Renal cortical epithelial cell (primary cell): ENCODE measurements around the gene RSPH1. TPM values are rescaled to one million over a fixed set of nuclear protein-coding genes. Genes with fewer than 3 reads are reported as not detected.

Experiments used
- DNase-seq: peaks from one replicate; pipeline ENCODE4 v3.0.0-alpha.2; 2011; ENCODE audit warnings: low read depth
- total RNA-seq: library from RNA; depleted of rRNA; stranded (reverse); fragments of >200 nt; gene quantifications from 2 replicates; pipeline ENCODE4 v1.2.3, GENCODE V29; 2014

The RSPH1 gene
- 1.0 and 3.6 TPM in 2 replicates for total RNA-seq

DNA sequence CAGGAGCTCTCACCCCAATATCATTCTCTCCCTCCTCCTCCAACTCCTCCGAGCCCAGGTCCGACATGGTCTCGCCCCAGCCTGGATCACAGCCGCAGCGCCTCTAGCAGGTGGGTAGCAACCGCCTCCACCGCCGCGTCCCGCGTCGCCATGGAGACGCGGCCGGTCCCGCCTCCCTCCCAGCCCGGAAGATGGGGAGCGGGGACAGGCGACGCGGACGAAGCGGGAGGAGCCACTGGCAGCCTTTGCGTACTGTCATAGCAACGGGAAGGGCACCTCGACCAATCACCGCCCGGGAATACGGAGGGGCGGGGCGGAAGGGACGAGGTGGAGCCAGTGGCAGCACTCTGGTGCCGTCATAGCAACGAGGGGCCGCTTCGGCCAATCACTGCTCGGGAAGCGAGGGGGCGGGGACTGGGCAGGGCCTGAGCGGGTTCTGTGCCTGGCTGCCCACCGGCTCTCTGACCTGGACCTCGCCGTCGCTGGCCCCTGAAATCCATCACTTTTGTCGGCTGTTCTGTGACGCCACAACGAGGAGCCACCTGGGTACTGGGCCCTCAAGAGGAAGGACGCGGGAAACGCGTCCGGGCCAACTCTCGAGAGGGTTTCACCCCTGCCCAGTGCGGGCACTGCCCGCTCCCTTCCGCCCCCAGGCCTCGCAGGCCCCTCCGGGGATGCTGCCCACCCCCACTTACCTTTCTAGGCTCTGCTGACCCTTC lies at the start of gene RSPH1:
Gene RSPH1, minus strand, starts transcription at position 105 of the 719 bp plus-strand sequence. Its CDS starts 38 bp downstream, at position 67.
- peak; percentile 94 for DNase-seq

- DNase-seq, result no peak
These were observed 49.7 kb upstream of the RSPH1 start for GRCh38 chr21:42545745-42546144.

DNA sequence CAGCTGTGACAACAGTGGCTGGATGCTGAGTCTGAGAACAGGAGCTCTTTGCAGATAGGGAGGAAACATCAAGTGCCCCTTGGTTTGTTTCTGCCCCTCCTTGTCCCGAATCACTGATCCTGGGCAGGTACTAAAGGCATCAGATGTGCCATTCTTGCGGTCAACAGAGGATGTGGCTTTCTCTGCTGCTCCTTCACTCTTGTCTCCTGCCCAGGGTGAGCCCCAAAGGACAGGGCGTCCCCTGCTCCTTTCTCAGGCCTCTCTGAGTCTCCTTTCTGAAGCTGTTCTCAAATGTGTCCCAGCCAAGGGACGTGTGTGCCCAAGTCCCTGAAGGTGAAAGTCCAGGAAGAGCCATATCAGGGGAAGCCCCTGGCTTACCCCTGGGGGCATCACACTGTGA lies 49.3 kb upstream of the RSPH1 start:
- DNase-seq, result no peak

DNA sequence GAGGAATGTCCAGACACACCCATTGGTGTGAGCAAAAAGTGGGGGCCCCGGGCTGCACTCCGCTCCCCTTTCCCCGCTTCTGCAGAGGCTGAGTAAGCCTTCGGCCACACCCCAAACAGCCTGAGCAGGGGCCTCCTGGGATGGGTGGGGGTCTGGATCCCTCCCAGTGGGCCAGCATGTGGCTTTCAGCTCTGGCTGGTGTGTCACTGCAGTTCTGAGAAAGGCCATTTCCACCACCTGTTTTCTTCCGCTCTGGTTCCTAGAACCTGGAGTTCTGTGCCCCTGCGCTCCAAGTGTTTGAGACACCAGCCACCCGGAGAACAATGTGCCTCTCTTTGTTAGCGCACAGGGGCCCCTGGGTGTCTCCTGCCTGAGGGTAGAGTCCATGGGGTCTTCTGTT lies 48.5 kb upstream of the RSPH1 start:
- no peak for DNase-seq

DNA sequence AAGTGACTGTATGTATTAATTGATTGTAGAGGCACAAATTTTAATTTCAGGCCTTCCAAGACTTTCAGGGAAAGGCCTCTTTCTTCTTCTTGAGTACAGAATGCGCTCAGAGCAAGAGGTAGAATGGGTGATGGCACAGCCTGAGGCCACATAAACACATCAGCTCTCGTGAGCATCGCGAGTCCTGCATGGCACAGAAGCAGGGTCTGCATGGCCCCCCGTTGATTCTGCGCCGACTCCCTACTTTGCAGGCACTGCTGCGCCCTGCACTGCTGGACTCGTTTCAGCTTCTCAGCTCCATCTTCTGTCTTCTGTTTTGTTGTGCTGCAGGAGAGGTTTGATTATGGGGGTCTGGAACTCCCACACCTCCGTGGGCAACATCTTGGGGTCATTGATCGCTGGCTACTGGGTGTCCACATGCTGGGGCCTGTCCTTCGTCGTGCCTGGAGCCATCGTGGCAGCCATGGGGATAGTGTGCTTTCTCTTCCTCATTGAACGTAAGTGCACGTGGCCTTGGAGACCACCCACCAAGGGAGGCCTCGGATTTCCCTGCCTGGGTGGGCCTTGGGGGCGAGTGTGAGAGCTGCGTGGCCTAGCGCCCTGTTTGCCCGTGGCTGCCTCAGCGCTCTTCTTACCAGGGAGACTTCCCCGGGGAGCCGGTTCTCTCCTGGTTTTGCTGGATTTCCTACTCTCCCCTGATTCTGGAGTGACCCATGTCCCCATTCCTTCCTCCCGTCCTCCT lies 47.3 kb upstream of the RSPH1 start:
- no peak for DNase-seq

DNA sequence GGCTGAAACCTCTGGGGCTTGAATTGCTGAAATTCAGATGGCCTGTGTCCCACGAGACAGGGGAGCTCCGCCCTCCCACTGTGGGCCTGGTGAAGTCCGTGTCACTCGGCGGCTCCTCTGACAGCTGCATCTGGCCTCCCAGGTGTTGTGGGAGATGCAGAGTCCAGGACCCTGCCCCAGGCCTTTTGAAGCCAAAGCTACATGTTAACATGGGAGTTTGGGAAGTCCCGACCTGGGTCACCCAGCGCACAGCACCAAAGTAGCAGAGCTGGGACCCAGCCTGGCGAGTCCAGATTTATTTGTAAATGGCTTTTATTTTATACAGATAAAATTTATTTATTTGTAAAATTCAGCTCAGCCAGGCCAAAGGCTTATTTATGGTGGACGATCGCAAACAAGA lies 46.6 kb upstream of the RSPH1 start:
- DNase-seq, result no peak

DNA sequence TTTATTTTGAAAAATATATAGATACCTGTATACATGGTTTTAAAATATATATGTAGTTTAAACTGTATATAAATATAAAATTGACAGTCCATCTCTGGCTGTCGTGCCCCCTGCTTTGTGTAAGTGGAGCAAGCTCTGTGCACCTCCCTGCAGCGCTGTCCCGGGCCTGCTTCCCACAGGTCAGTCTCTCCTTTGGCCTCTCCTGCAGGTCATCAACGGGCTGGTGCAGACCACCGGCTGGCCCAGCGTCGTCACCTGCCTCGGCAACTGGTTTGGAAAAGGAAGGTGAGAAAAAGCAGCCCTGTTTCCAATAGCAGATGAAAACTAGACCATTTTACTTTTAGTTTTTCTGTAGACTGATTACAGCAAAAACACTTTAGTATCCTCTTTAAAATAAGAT lies 46.2 kb upstream of the RSPH1 start:
- DNase-seq, result no peak

DNA sequence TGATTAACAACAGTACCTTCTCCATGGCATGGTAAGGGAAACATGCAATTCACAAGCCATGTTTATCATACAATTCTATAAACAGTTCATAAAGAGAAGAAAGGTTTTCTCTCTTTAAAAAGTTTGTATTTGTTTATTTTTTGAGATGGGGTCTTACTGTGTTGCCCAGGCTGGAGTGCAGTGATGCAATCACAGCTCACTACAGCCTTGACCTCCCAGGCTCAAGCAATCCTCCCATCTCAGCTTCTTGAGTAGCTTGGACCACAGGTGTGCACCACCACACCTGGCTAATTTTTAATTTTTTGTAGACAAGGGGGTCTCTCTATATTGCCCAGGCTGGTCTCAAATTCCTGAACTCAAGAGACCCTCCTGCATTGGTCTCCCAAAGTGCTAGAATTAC lies 45.6 kb upstream of the RSPH1 start:
- no peak for DNase-seq

- no peak for DNase-seq
These were observed 45.1 kb upstream of the RSPH1 start for GRCh38 chr21:42541174-42541573.

- DNase-seq, result no peak
These were observed 44.4 kb upstream of the RSPH1 start for GRCh38 chr21:42540396-42540795.

DNA sequence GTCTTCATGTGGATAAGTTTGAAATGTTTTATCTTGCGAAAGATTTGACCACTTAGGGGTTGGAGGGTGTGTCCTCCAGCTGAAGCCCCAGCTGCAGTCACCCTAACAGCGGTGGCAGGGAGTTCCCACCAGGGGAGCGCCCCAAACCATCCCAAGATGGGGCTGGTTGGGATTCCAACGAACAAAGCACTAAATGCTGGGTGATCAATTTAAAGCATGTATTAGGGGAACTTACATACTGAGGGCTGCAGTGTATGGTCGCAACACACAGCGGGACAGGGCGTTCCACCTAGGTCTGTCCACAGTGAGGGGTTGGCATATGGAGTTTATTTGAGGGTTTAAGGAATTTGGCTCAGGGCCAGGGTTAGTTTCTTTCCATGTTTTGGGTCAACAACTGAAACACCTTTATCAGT lies 43.9 kb upstream of the RSPH1 start:
- DNase-seq, result no peak

DNA sequence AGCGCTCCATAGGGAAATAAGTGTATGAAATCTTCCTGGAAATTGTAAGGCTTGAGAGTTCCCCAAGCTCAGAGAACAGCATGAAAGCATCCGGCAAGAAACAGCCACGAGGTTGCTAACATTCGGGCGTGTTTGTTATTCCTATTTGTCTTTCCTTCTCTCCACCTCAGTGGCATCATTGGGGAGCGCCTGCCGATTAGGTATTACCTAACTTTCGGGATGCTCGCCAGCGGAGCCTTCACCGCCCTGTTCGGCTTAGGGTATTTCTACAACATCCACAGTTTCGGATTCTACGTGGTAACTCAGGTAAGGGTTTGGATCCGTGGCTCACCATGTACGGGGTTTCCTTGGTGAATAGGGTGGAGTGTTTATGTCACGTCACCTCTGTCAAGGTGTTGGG lies 43.3 kb upstream of the RSPH1 start:
- DNase-seq, result no peak

DNA sequence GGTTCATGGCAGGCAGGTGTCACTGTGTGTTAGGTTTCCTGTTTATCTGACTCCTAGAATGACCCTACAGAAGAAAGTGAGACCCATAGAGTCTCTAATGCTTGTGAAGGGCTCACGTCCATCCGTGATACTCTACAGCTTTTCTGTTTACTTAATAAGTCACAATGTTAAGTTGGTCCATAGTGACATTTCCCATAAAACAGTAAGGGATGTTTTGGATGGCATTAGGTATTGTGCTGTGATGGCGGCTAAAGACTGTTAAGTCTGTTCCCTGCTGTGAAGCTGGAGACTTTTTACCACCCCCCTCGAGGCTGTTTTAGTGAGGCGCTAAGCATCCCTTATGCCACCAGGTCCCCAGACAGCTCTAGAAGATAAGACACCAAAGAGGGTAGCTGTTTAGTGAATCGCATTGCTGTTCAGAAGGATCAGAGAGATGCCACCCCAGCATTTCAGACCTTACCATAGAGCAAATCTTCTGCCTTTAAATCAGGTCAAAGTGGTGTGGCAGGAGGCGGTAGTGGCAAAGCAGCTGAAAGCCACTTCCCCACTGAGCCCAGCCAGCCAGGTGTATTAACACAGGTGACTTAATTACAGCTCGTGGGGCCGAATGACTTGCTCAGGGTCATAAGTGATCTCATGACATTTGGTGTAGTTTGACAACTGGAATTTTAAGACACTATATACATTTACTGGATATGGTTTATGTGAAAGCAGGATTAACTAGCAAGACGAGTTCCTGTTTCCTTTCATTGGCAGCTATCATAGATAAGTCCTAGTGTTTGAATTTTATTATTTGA lies 42.7 kb upstream of the RSPH1 start:
- DNase-seq, result no peak

DNA sequence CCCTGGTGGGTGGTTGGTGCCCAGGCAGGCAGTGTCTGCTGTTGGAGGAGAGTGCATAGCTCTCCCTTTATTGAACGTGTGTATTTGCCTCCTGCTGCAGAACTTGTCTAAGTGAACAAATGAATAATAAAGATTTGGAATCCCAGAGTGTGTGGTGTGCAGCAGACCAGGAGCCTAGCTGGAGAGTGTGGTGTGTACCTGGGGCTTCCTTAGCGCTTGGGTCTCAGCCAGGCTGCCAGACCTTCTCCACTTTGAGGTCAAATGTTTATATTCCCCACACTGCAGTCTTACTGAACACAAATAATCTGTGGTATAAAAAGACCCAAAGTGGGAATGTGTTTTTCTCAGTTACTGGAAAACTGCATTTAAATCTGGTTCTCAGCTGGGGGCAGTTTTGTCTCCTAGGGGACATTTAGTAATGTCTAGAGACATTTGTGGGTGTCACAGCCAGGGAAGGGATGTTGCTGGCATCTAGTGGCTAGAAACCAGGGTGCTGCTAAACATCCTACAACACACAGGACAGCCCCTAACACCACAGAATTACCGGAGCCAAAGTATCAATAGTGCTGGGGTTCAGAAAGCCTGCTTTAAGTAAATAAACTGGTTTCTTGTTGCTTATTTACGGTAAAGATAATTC lies 41.2 kb upstream of the RSPH1 start:
- DNase-seq, result no peak

- no peak for DNase-seq
These were observed 40.6 kb upstream of the RSPH1 start for GRCh38 chr21:42536601-42537000.

GRCh38 chr21:42535602-42536171 lies 39.7 kb upstream of the RSPH1 start:
- no peak for DNase-seq

- DNase-seq, result no peak
These were observed 38.7 kb upstream of the RSPH1 start for GRCh38 chr21:42534421-42535378.

DNA sequence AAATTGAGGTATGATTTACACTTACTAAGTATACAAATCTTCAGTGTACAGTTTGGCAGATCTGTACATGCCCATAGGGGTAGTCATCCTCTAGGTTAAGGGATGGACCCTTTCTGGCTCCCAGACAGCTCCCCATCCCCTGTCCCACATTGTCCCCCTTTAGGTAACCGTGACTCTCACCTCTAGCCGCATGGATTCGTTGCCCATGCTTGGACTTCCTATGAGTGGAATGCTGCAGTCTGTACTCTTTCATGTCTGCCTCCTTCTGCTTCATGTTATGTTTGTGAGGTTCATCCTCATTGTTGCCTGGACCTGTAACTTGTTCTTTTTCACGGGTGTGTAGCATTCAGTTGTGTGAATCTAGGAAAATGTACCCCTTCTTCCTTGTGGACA lies 37.9 kb upstream of the RSPH1 start:
- no peak for DNase-seq

- no peak for DNase-seq
These were observed 37.4 kb upstream of the RSPH1 start for GRCh38 chr21:42533306-42533962.
